HepG2 (cell line): ENCODE measurements around the gene STK11. TPM values are rescaled to one million over a fixed set of nuclear protein-coding genes. Genes with fewer than 3 reads are reported as not detected.

Experiments used
- AGO1 ChIP-seq: fragments of 200-400 bp; formaldehyde crosslinking; IDR thresholded peaks from 2 replicates; pipeline ENCODE4 v1.6.1; 2017; ENCODE audit warnings: mild to moderate bottlenecking, low read depth, low read length, moderate library complexity; ENCODE audit not compliant: poor library complexity, severe bottlenecking
- ESRRA ChIP-seq: sonication (generic); formaldehyde crosslinking; IDR thresholded peaks from 2 replicates; pipeline ENCODE4 v1.5.1; 2020; ENCODE audit warnings: mild to moderate bottlenecking, low read depth, missing genetic modification reagents
- FOXK2 ChIP-seq: fragments of 450-650 bp; IDR thresholded peaks from 2 replicates; pipeline ENCODE4 v1.6.1; 2016
- FUBP1 ChIP-seq: sonication (generic); formaldehyde crosslinking; IDR thresholded peaks from 2 replicates; pipeline ENCODE4 v1.5.1; 2020; ENCODE audit warnings: missing genetic modification reagents, mild to moderate bottlenecking, borderline replicate concordance
- JUN ChIP-seq: sonication (generic); formaldehyde crosslinking; IDR thresholded peaks from 2 replicates; pipeline ENCODE4 v1.4.0; 2020; ENCODE audit warnings: mild to moderate bottlenecking, missing genetic modification reagents
- MBNL3 ChIP-seq: fragments of 250-450 bp; sonication (Bioruptor Pico); conservative IDR thresholded peaks from 2 replicates; pipeline ENCODE4 v1.8.0; 2022; ENCODE audit warnings: mild to moderate bottlenecking, inconsistent platforms
- MXI1 ChIP-seq: IDR thresholded peaks from 3 replicates; pipeline ENCODE4 v1.6.1; 2012; ENCODE audit warnings: low read depth, low read length, inconsistent platforms, borderline replicate concordance
- NFE2L1 ChIP-seq: sonication (generic); formaldehyde crosslinking; IDR thresholded peaks from 2 replicates; pipeline ENCODE4 v1.4.0; 2020; ENCODE audit warnings: missing genetic modification reagents, mild to moderate bottlenecking, borderline replicate concordance
- SNRNP70 ChIP-seq: fragments of 200-400 bp; formaldehyde crosslinking; IDR thresholded peaks from 2 replicates; pipeline ENCODE4 v1.6.1; 2017; ENCODE audit warnings: mild to moderate bottlenecking, low read depth, low read length, moderate library complexity
- THRA ChIP-seq: sonication (generic); formaldehyde crosslinking; IDR thresholded peaks from 2 replicates; pipeline ENCODE4 v1.4.0; 2020; ENCODE audit warnings: missing genetic modification reagents, borderline replicate concordance
- TSC22D2 ChIP-seq: sonication (generic); formaldehyde crosslinking; IDR thresholded peaks from 2 replicates; pipeline ENCODE4 v1.5.1; 2020; ENCODE audit warnings: missing genetic modification reagents, mild to moderate bottlenecking, borderline replicate concordance
- ZIK1 ChIP-seq: sonication (generic); formaldehyde crosslinking; IDR thresholded peaks from 2 replicates; pipeline ENCODE4 v1.5.0; 2020; ENCODE audit warnings: mild to moderate bottlenecking, low read depth, missing genetic modification reagents, borderline replicate concordance
- ZNF18 ChIP-seq: sonication (generic); formaldehyde crosslinking; IDR thresholded peaks from 2 replicates; pipeline ENCODE4 v1.8.0; 2022; ENCODE audit warnings: mild to moderate bottlenecking, missing genetic modification reagents; ENCODE audit not compliant: insufficient replicate concordance
- ZNF24 ChIP-seq: fragments of 450-650 bp; IDR thresholded peaks from 2 replicates; pipeline ENCODE4 v1.6.1; 2017; ENCODE audit warnings: antibody characterized with exemption, mild to moderate bottlenecking
- ZNF414 ChIP-seq: sonication (generic); formaldehyde crosslinking; IDR thresholded peaks from 2 replicates; pipeline ENCODE4 v1.5.0; 2020; ENCODE audit warnings: missing genetic modification reagents
- ZNF484 ChIP-seq: sonication (generic); formaldehyde crosslinking; IDR thresholded peaks from 2 replicates; pipeline ENCODE4 v1.5.1; 2020; ENCODE audit warnings: mild to moderate bottlenecking, low read depth, missing genetic modification reagents, borderline replicate concordance
- polyA plus RNA-seq, 8 experiments: library from polyadenylated mRNA; depleted of rRNA in 3 of 8; stranded (reverse) in 7 of 8; unstranded in 1 of 8; fragments of >200 nt; fragmentation: Illumina TruSeq in 4 of 8; extraction: Trizol in 4 of 8; gene quantifications; 2 replicates each; pipeline versions ENCODE4 v1.2.1 to v1.2.3, GENCODE V29; 2011 to 2016; ENCODE audit warnings: low read depth in 4 of 8, missing spikeins in 1 of 8, mixed read lengths in 1 of 8; ENCODE audit not compliant: insufficient read depth in 1 of 8
- total RNA-seq, 5 experiments: library from RNA; depleted of rRNA; stranded (reverse); fragments of >200 nt; fragmentation: Illumina TruSeq; extraction: Trizol; gene quantifications; 2 replicates each; pipeline ENCODE4 v1.2.3, GENCODE V29; 2016; ENCODE audit warnings: low read depth in 1 of 5

STK11 gene
- total and polyA plus RNA-seq, 2 of the 13 experiments (the other 11 are each of a cell fraction or from before 2014, with no cell fraction given): 27.5 to 43.6 TPM

GRCh38 chr19:1205114-1206099 is at the start of gene STK11 (continued):
- TF ChIP-seq THRA: peak; percentile 60
- no peak for TF ChIP-seq MBNL3
- no peak for TF ChIP-seq SNRNP70
- no peak for TF ChIP-seq ZNF484 (CRISPR knock-in tag)
- TF ChIP-seq FOXK2: peak; percentile 71; the same call in 1 of the 2 replicates
- no peak for TF ChIP-seq ZNF414 (CRISPR knock-in tag)
- TF ChIP-seq FUBP1 (CRISPR knock-in tag): no peak
- no peak for TF ChIP-seq TSC22D2 (CRISPR knock-in tag)
- no peak for TF ChIP-seq JUN (CRISPR knock-in tag)
- no peak for TF ChIP-seq ZIK1 (CRISPR knock-in tag)
- no peak for TF ChIP-seq AGO1
- TF ChIP-seq MXI1: peak; percentile 79; the same call in 1 of the 3 replicates
- TF ChIP-seq NFE2L1 (CRISPR knock-in tag): no peak
- TF ChIP-seq ZNF18 (CRISPR knock-in tag): no peak
- no peak for TF ChIP-seq ZNF24
- 0 out of 2 replicates have a peak, but pooled peaks have one; percentile 51 for TF ChIP-seq ESRRA (CRISPR knock-in tag)
